GM12875 (cell line): ENCODE results near the gene SPECC1.

Experiments
- H3K4me3 ChIP-seq: one replicate; pipeline ENCODE4 v1.5.1; 2011; ENCODE audit warnings: low read depth, low read length, control low read depth
- CTCF ChIP-seq: IDR thresholded peaks from 2 replicates; pipeline ENCODE4 v1.5.1; 2011; ENCODE audit warnings: low read depth, mild to moderate bottlenecking, control low read depth, inconsistent platforms, low read length, moderate library complexity, borderline replicate concordance; ENCODE audit not compliant: insufficient read depth

SPECC1 gene

GRCh38 chr17:20279631-20280030 is 270.5 kb downstream of the SPECC1 start:
- no peak overlapping the region for H3K4me3 ChIP-seq
- TF ChIP-seq CTCF: no peak

- no peak overlapping the region for H3K4me3 ChIP-seq
- no peak for TF ChIP-seq CTCF
These were observed 270.9 kb downstream of the SPECC1 start for GRCh38 chr17:20280051-20280450.

- H3K4me3 ChIP-seq: no peak overlapping the region
- no peak for TF ChIP-seq CTCF
These were observed 271.7 kb downstream of the SPECC1 start for GRCh38 chr17:20280851-20281250.

GRCh38 chr17:20281860-20282259 is 272.7 kb downstream of the SPECC1 start:
- TF ChIP-seq CTCF: no peak

GRCh38 chr17:20282526-20283308 is 273.6 kb downstream of the SPECC1 start:
- H3K4me3 ChIP-seq: no peak overlapping the region
- no peak for TF ChIP-seq CTCF

More at GRCh38 chr17:20281860-20282259, 272.7 kb downstream of the SPECC1 start:
- no peak overlapping the region for H3K4me3 ChIP-seq

GRCh38 chr17:20284022-20284421 is 274.9 kb downstream of the SPECC1 start:
- no peak for TF ChIP-seq CTCF
- H3K4me3 ChIP-seq: no peak overlapping the region
